HG03039 (cell line): ENCODE results near the gene TRPC3.
A peak's percentile ranks its signal among the peaks of the same experiment; 100 is the strongest.
"Not testable (repeated sequence)": the region's sequence is repeated elsewhere in the genome, so short reads cannot be mapped to it uniquely, and the experiment has no call there.

Experiments
- ATAC-seq: cut with Tn5 transposase; IDR thresholded peaks from one replicate; pipeline ENCODE4 v1.9.1; 2021; ENCODE audit warnings: mild to moderate bottlenecking, moderate library complexity; ENCODE audit not compliant: unreplicated experiment

The TRPC3 gene

DNA sequence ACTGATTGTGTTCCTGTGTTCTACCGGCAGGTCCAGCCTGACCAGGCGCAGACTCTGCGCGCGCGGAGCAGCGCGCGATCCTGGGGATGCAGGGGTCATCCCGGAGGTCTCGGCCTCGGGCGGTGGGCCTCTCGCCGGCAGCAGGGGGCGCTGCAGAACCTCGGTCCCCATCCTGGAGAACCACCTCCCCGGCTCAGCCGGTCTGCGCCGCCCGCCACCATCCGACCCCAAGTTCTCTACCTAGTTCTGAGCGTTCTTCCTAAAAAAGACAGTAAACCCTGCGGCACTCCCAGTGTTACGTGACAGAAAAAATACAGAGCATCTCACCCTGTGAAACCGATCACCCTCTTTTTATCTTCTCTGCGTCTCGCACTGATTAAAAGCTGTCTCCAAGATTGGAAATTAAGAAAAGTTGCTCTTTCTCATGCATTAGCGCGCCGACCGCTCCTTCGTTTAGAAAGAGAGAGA, 1.6 kb downstream of the TRPC3 start:
- ATAC-seq = peak; percentile 82

DNA sequence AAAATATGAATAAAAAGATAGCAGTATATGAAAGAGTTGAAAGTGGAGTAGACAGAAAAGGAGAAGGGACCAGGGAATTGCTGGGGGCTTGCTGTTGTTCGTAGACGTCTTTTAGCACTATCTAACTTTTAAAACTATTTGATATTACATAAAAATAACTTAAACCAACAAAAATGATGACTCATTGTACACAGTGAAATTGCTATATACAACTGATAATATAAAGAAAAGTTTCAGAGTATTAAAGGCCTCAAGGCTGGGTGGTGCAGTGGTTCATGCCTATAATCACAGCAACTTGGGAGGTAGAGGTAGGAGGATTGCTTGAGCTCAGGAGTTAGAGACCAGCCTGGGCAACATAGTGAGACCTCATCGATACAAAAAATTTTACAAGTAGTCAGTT, 5.2 kb downstream of the TRPC3 start:
- no peak for ATAC-seq

DNA sequence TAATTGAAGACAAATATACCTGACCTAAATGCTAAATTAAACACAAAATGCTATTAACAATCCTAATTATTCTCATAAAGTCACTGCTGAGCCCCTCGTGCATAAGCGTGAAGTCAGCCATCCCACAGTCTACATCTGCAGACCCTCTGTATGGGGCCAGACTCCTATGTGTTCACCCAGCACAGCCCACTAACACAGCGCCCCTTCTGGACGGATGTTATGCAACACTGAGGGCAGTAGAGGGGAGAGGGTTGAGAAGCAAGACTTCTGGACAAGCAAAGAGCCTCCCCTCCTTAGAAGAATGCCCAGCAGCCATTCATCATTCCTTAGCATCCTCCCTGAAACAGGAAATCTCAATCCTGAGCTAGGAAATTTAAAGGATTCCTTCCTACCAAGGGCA, 7.9 kb downstream of the TRPC3 start:
- ATAC-seq = no peak

GRCh38 chr4:121939690-121940089, 12.2 kb downstream of the TRPC3 start:
- ATAC-seq = no peak

DNA sequence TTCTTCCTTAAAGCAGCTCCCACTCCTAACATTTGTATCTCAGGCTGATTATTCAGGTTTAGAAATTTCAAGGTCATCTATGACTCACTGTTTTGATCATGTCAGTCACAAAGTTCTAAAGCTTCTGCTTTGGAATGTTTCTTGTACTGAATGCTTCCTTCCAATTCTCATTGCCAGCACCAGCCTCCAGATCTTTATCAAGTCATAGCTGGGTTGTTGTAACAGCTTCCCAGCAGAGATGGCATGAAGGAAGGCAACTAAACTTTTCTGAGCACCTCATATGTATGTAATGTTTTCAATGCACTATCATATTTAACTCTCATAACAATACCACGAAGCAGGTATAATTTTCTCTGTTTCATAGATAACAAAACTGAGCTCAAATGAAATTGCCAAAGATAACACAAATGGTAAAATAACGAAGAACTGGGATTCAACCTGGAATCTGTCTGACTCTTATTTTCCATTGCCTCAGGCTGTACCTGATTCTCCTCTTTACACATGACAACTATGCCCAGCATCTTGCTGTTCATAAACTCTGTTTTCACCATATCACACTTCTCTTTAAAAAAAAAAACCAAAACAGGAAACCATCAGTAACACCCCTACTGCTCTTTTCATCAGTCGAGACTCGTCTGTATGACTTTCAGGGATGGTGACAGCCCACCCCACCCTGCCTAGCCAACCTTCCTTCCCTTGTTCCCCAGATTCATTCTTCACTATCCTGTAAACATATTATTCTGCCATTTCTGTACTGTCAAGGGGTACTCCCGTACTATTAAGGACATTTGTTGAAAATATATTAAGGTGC, 13.4 kb downstream of the TRPC3 start:
- ATAC-seq = no peak

GRCh38 chr4:121936101-121936500, 15.8 kb downstream of the TRPC3 start:
- no peak for ATAC-seq

- no peak for ATAC-seq
Measured at GRCh38 chr4:121934635-121935034, 17.2 kb downstream of the TRPC3 start.

DNA sequence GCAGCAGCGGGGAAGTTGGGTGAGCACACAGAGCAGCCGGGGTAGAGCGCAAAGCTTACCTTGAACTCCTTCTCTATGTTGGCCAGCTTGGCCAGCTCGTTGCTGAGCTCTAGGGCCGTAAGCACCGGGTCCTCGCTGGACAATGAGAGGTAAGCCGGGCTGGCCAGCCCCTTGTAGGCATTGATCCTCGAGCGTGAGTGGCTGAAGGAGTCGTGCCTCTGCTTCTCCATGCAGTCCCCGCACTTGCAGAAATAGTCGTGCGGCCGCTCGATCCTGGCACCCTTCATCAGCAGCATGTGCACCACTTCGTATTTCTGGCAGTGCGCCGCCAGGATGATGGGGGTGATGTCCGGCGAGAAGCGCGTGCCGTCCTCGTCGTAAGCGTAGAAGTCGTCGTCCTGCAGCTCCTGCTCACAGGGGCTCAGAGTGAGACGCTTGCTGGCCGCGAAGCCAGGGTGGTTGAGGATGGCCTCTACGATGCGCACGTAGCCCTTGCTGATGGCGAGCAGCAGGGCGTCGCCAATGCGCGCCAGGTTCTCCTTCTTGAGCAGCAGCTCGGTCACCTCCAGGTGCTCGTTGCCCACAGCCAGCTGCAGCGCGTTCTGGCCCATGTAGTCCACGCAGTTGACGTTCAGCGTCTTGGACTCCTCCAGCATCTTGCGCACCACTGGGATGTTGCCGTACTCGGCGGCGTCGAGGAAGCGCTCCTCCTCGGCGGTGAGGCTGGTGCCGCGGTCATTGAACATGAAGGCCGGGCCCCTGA, 19.5 kb downstream of the TRPC3 start:
- ATAC-seq = no peak

GRCh38 chr4:121930304-121930703, 21.6 kb downstream of the TRPC3 start:
- no peak for ATAC-seq

DNA sequence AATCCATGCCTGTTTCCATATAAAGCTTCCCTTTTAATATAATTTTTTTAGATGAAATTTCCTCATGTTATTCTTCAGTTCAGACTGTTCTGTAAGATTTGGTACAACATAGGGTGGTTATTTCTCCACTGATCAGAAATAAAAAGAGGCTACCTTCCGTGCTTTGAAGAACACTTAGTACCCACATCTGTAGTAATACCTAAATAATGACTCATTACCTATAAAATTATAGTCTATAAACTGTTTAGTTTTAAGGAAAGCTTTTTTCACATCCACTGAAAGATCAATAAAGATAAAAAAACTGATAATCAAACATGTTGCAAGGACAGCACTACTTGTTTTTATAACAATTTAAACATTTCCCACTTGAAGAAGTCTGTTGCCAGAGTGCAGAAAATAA, 23.9 kb downstream of the TRPC3 start:
- ATAC-seq = no peak

DNA sequence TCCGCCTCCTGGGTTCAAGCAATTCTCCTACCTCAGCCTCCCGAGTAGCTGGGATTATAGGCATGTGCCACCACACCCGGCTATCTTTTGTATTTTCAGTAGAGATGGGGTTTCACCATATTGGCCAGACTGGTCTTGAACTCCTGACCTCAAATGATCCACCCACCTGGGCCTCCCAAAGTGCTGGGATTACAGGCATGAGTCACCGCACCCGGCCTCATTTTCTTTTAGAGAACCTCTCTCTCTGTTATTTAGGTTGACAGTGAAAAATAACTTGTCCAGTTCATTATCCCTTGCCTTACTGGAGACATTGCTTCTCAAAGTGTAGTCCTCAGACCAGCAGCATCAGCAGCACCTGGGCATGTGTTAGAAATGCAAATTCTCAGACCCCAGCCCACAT, 25.4 kb downstream of the TRPC3 start:
- ATAC-seq = not testable (repeated sequence)

DNA sequence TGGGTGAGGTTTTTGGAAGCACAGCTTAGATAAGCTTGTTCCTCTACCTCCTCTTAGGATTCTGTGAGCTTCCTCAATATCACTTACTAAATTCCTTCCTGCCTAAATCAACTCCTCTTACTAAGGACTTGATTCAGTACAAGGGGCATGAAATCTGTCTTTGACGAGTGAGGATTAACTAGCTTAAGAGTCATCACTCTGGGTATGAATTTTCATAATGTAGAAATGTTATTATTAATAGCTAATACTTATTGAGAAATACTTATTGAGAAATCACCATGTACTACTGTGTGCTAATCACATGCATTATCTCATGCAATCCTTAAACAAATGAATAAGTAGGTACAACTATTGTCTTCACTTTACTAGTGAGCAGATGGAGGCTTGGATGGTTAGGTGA, 28.6 kb downstream of the TRPC3 start:
- ATAC-seq = no peak

- no peak for ATAC-seq
Measured at GRCh38 chr4:121913667-121914066, 38.2 kb downstream of the TRPC3 start.

- ATAC-seq = no peak
Measured at GRCh38 chr4:121908346-121908745, 43.5 kb downstream of the TRPC3 start.

DNA sequence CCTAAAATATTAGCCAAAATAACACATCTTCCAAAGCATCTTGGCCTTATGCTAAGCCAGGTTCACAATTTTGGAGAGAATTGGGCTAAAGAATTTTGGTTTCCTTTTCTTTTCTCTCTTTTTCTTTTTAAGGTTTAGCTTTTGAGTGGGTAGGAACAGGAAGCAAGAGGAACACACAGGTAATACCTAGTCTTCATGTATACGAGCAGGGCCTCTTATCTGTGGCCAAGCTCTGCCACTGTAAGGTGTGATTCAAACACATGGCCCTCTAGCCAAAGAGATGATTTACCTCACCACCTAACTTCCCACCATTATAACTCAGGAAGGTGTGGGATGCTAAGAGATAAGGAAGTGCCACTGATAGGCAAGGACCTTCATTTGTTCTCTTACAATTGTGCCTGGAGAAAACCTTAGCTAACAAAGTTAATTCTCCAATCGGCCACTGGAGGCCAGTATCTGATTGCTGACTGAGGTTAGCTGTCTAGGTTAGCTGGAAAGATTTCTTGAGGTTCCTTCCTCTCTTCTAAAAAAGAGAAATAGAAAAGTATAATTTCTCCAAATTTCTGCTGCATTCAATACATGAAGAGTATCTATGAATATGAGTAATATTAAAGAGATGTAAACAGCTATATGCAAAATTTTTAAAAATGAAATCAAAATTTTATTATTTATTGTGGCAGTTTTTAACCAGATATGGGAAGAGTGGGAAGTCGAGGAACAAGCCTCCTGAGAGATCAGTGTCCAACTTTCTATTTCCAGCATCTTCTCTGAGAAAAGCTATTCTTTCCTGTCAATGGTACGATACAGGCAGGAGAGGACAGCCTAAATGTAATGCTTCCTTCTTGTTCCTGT, 51.5 kb downstream of the TRPC3 start:
- peak; percentile 83 for ATAC-seq

DNA sequence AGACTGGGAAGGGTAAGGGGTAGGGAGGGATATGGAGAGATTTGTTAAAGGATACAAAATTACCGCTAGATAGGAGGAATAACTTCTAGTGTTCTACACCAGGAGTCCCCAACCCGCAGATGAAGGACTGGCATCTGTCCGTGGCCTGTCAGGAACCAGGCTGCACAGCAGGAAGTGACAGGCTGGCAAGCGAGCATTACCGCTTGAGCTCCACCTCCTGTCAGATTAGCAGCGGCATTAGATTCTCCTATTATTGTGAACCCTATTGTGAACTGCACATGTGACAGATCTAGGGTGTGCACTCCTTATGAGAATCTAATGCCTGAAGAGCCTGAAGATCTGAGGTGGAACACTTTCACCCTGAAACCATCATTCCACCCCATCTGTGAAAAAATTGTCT, 53.7 kb downstream of the TRPC3 start:
- no peak for ATAC-seq

DNA sequence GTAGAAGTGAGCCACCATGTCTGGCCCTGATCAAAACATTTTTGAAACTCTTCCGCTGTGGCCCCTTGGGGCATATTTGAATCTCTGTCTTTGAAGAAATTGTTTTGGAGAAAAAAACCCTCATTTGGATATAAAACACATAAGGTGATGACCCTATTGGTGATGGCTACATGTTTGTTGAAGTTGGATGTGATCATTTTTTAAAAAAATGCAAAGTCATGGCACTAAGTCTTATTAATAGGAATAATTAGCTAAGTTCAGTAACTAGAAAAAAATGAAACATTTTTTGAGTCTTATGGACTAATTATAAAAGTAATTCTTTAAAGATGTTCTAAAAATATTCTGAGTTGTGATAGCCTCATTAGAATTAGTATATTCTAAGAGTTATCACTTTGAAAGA, 63.7 kb downstream of the TRPC3 start:
- no peak for ATAC-seq

DNA sequence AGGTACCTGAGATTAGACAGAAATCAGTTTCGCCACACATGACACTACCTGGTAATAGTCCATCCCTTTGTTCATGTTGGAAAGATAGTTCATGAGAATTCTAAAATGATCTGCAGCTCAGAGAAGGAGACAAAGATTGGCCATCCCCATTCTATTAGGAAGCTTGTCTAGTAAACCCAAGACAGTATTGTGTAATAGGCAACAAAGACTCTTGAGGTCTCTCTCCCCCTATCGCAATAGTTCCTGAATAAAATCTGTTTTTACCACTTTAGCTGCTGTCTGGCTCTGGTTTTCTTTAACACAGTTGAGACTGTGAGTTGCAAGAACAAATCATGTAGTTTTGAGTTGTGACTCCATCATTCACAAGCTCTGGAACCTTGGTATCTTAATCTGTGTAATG, 66.7 kb downstream of the TRPC3 start:
- no peak for ATAC-seq

GRCh38 chr4:121881158-121881557, 70.7 kb downstream of the TRPC3 start:
- no peak for ATAC-seq

- ATAC-seq = no peak
Measured at GRCh38 chr4:121879135-121879534, 72.7 kb downstream of the TRPC3 start.

- ATAC-seq = no peak
Measured at GRCh38 chr4:121877041-121877773, 74.7 kb downstream of the TRPC3 start.
